ENCODE measurements around the gene SLC6A18.
"Not testable (repeated sequence)": the region's sequence is repeated elsewhere in the genome, so short reads cannot be mapped to it uniquely, and the experiment has no call there.

Gene SLC6A18

GRCh38 chr5:1259806-1260480, 34.8 kb downstream of the SLC6A18 start:
- DNase-seq: no peak

- DNase-seq: no peak
These were observed 36.5 kb downstream of the SLC6A18 start for GRCh38 chr5:1261643-1262042.

- no peak for DNase-seq
These were observed 37.2 kb downstream of the SLC6A18 start for GRCh38 chr5:1262381-1262780.

GRCh38 chr5:1264211-1264610, 39.0 kb downstream of the SLC6A18 start:
- no peak for DNase-seq

- no peak for DNase-seq
These were observed 39.8 kb downstream of the SLC6A18 start for GRCh38 chr5:1265026-1265425.

GRCh38 chr5:1265461-1266455, 40.6 kb downstream of the SLC6A18 start:
- no peak for DNase-seq

- no peak for DNase-seq
These were observed 41.6 kb downstream of the SLC6A18 start for GRCh38 chr5:1266791-1267190.

- DNase-seq: not testable (repeated sequence)
These were observed 42.3 kb downstream of the SLC6A18 start for GRCh38 chr5:1267464-1267863.

- DNase-seq: no peak
These were observed 42.9 kb downstream of the SLC6A18 start for GRCh38 chr5:1268056-1268455.

GRCh38 chr5:1268666-1269065, 43.5 kb downstream of the SLC6A18 start:
- no peak for DNase-seq

GRCh38 chr5:1270426-1270825, 45.2 kb downstream of the SLC6A18 start:
- DNase-seq: no peak

GRCh38 chr5:1270933-1271914, 46.0 kb downstream of the SLC6A18 start:
- no peak for DNase-seq

- no peak for DNase-seq
These were observed 47.0 kb downstream of the SLC6A18 start for GRCh38 chr5:1272201-1272600.

- no peak for DNase-seq
These were observed 48.6 kb downstream of the SLC6A18 start for GRCh38 chr5:1273745-1274144.

GRCh38 chr5:1274471-1274870, 49.3 kb downstream of the SLC6A18 start:
- no peak for DNase-seq

GRCh38 chr5:1275397-1276391, 50.5 kb downstream of the SLC6A18 start:
- DNase-seq: not testable (repeated sequence)

- DNase-seq: no peak
These were observed 51.7 kb downstream of the SLC6A18 start for GRCh38 chr5:1276930-1277329.

GRCh38 chr5:1277331-1277730, 52.1 kb downstream of the SLC6A18 start:
- no peak for DNase-seq

- DNase-seq: no peak
These were observed 52.6 kb downstream of the SLC6A18 start for GRCh38 chr5:1277781-1278180.

GRCh38 chr5:1278216-1278615, 53.0 kb downstream of the SLC6A18 start:
- DNase-seq: no peak

GRCh38 chr5:1278656-1279442, 53.7 kb downstream of the SLC6A18 start:
- DNase-seq: no peak

All from inflammatory macrophage treated with lipopolysaccharide for 1 hour (primary cell).